GM19395 (cell line): ENCODE data around the gene SPAST.
"Not testable (repeated sequence)": the region's sequence is repeated elsewhere in the genome, so short reads cannot be mapped to it uniquely, and the experiment has no call there.

Experiments
- ATAC-seq: cut with Tn5 transposase; IDR thresholded peaks from one replicate; pipeline ENCODE4 v1.9.1; 2021; ENCODE audit warnings: mild to moderate bottlenecking, moderate library complexity; ENCODE audit not compliant: unreplicated experiment

Gene SPAST, protein sequence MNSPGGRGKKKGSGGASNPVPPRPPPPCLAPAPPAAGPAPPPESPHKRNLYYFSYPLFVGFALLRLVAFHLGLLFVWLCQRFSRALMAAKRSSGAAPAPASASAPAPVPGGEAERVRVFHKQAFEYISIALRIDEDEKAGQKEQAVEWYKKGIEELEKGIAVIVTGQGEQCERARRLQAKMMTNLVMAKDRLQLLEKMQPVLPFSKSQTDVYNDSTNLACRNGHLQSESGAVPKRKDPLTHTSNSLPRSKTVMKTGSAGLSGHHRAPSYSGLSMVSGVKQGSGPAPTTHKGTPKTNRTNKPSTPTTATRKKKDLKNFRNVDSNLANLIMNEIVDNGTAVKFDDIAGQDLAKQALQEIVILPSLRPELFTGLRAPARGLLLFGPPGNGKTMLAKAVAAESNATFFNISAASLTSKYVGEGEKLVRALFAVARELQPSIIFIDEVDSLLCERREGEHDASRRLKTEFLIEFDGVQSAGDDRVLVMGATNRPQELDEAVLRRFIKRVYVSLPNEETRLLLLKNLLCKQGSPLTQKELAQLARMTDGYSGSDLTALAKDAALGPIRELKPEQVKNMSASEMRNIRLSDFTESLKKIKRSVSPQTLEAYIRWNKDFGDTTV

DNA sequence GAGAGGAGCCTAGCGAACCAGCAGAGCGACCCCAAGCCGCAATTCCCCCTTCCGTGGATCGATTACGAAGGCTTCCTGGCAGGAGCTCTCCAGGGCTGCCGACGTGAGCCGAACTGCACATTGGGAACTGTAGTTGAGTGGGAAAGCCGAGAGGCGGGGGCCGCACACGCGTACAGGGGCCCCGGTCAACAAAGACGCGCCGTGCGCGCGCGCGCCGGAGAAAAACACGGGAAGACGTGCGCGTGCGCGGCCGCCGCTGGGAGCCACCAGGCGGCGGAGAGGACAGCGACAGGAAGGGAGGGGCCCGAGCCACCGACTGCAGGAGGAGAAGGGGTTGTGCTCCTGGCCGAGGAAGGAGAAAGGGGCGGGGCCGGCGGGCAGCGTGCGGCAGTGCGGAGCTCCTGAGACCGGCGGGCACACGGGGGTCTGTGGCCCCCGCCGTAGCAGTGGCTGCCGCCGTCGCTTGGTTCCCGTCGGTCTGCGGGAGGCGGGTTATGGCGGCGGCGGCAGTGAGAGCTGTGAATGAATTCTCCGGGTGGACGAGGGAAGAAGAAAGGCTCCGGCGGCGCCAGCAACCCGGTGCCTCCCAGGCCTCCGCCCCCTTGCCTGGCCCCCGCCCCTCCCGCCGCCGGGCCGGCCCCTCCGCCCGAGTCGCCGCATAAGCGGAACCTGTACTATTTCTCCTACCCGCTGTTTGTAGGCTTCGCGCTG lies at the start of gene SPAST:
SPAST (plus strand) TSS at position 247 of the 711 bp plus-strand sequence; CDS start at position 523, 276 bp downstream.
- ATAC-seq: peak; percentile 96

DNA sequence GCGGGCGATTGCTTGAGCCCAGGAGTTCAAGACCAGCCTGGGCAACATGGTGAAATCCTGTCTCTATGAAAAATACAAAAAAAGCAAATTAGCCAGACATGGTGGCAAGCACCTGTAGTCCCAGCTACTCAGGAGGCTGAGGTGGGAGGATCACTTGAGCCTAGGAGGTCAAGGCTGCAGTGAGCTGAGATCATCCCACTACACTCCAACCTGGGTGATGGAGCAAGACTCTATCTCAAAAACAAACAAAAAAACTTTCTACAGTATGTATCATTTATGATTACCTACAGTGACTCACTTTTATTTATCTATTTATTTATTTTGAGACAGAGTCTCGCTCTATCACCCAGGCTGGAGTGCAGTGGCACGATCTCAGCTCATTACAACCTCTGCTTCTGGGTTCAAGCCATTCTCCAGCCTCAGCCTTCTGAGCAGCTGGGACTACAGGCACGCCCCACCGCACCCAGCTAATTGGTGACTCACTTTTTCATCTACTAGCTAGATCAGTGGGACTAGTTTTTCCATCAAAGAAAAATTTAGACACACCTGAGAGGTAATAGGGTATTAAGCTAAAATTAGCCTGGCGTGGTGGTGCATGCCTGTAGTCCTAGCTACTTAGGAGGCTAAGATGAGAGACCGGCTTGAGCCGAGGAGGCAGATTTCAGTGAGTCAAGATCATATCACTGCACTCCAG lies 44.4 kb upstream of the SPAST start:
- ATAC-seq: not testable (repeated sequence)

DNA sequence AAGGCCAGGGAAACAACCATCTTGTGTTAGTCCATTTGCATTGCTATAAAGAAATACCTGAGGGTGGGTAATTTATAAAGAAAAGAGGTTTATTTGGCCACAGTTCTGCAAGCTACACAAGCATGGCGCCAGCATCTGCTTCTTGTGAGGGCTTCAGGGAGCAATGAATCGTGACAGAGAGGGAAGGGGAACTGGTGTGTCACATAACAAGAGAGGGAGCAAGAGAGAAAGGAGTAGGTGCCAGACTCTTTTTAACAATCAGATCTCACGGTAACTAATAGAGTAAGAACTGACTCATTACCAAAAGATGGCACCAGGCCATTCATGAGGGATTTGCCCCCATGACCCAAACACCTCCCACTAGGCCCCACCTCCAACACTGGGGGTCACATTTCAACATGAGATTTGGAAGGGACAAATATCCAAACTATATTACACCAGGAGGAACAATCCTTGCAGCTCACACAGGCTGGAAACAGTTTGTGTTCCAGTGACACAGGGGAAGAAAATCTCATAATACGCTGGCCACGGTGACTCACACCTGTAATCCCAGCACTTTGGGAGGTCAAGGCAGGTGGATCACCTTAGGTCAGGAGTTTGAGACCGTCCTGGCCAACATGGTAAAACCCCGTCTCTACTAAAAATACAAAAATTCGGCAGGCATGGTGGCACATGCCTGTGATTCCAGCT lies 29.0 kb upstream of the SPAST start:
- not testable (repeated sequence) for ATAC-seq

DNA sequence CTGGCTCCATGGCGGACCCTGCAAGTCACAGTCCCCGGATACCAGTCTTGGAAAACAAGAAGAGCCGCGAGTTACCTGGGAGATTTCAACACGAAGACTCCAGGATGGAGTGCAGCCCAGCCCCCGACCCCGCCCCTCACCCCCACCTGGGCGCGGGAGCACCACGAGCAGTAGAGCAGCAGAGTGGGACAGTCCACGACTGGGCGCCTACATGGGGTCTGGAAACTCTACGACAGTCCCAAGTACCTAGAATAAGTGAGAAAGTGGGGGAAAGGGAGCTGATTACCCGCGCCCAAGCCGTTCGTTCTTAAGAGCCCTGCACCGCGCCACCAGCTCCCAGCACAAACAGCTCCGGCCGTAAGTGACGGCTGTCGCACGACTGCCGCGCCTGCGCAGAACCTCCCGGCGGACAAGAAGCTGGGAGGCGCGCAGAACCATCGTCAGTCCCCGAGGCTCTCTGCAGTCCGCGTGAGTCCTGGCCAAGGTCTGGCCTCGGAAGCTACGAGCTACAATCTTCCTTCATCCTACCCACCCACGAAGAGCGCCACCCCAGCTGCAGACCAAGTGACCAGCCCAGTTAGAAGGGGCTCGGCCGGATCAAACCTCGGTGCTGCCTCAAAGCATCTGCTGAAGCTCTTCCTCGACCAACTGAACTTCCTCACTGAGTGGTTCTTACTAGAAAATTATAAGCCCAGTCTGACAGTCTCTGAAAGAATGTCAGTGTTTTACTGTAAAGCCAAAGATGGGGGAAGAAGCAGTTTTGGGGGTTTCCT lies 23.7 kb upstream of the SPAST start, which contains the start of gene DPY30:
DPY30 (minus strand) TSS at position 359 of the 773 bp plus-strand sequence; CDS start at position 10, 349 bp downstream.
- peak; percentile 91 for ATAC-seq

DNA sequence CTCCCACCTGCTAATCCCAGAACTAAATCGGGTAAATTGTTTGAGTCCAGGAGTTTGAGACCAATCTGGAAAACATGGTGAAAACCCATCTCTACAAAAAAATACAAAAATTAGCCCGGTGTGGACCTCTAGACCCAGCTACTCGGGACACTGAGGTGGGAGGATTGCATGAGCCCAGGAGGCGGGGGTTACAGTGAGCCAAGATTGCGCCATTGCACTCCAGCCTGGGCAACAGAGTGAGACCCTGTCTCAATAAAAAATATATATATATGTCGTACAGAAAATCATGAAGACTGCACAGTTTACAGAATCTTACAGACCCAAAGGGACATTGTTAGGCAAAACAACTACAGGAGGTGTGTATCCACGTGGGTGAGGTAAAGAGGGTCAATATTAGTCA lies 19.8 kb upstream of the SPAST start:
- ATAC-seq: no peak

DNA sequence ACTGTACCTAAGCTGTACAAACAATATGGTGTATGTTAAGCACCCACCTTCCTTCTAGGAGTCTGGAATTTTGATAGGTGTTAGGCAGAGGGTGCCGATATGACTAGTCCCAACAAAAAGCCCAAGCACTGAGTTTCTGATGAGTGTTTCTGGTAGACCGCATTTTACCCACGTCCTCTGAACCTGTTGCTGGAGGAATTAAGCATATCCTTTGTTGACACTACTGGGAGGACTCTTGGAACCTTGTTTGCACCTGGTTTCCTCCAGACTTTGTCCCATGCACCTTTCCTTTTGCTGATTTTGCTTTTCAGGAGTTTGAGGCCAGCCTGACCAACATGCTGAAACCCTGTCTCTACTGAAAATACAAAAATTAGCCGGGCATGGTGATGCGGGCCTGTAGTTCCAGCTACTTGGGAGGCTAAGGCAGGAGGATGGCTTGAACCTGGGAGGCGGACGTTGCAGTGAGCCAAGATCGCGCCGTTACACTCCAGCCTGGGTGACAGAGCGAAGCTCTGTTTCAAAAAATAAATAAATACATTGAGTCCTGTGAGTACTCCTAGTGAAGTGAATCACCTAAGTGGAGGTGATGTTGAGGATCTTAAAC lies 11.4 kb upstream of the SPAST start:
- ATAC-seq: no peak

DNA sequence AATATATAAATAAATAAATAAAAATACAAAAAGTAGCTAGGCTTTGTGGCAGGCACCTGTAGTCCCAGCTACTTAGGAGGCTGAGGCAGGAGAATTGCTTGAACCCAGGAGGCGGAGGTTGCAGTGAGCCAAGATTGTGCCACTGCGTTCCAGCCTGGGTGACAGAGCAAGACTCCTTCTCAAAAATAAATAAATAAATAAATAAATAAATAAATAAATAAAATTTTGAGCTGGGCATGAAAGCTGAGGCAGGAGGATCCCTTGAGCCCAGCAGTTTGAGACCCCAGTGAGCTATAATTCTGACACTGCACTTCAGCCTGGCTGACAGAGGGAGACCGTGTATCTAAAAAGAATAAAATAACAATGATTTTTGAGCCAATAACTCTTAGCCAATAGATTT lies 8.8 kb upstream of the SPAST start:
- ATAC-seq: not testable (repeated sequence)

DNA sequence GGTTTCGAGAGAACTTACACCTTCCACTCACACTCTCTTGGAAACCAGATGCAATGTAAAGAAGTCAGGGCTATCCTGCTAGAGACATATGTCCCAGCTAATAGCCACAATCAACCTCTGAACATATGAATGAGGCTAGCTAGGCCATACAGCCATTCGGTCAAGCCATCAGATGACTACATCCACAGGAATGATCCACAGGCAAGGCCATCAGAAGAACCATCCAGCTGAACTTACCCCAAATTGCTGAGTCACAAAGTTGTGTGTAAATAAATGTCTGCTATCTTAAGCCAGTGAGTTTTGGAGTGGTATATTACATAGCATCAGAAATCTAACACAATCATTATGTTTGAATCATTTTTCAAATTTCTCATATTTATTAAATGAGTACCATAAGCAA lies 5.2 kb upstream of the SPAST start:
- no peak for ATAC-seq

DNA sequence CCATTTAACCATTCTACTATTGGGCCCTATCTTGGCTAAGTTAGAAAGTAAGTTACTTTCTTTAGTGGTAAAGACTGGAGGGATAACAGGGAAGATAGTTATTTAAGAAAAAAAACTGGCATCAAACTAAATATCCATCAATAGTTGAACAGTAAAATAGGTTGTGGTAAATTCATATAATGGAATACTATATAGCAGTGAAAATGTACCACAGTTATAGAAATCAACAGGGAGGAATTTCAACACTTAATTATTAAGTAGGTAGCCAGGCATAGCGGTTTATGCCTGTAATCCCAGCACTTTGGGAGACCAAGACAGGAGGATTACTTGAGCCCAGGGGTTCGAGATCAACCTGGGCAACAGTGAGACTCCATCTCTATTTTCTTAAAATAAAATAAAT lies 3.1 kb upstream of the SPAST start:
- ATAC-seq: no peak

DNA sequence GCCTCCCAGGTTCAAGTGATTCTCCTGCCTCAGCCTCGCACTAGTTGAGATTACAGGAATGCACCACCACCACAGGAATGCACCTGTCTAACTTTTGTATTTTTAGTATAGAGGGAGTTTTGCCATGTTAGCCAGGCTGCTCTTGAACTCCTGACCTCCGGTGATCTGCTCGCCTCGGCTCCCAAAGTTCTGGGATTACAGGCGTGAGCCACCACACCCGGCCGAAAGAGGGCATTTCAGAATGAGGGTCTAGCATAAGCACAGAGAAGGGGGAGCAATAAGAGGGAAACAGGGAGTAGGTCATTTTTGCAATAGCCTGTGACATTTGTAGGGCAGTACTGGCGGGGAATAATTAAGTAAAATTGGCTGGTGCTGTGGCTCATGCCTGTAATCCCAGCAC lies 1.9 kb upstream of the SPAST start:
- ATAC-seq: no peak

DNA sequence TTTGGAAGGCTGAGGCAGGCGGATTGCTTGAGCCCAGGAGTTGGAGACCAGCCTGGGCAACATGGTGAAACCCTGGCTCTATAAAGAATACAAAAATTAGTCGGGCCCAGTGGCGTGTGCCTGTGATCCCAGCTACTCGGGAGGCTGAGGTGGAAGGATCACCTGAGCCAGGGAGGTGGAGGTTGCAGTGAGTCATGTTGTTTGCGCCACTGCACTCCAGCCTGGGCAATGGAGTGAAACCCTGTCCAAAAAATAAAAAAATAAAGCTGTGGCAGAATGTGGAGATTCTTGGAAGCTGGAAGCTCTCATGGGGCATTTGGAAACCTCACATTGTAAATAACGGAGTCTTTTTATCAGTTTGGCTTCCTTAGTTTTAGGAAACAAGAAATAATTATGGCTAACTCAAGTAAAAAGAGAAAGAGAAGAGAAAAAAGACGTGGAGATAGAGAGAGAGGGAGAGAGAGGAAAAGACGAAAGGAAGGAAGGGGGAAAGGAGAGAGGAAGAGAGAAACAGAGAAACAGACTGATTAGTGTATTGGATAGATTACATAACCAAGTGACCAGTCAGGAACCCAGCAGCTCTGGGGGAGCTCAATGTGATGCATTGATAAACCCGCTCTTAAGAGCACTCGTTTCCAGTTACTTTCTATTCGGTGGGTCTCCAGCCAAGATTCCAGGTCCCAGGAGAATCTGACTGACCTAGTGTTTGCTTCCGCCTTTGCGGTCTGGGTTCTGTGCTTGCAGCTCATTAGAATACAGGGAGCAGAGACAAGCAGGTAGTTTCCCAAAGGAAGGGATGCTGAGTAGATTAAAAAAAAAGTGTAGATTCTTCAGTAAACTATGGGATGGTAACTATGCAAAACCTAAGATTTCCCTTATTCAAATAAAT lies 1.1 kb upstream of the SPAST start:
- ATAC-seq: no peak

DNA sequence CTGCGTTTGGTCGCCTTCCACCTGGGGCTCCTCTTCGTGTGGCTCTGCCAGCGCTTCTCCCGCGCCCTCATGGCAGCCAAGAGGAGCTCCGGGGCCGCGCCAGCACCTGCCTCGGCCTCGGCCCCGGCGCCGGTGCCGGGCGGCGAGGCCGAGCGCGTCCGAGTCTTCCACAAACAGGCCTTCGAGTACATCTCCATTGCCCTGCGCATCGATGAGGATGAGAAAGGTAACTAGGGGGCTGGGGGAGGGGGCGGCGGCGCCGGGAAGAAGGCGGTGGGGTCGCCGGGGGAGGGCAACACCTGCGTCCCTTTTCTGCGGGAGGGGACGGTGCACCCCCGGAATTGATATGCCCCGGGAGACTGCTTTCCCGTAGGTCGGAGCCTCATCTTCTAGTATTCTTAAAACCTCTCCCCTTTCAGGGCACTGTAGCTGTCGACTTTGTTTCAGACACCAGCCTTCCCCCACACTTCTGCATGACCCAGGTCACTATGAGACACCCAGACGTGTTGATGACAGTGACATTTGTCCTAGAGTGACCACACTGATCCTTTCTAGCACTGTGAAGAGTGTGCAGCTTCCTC lies 755 bp downstream of the SPAST start:
- peak; percentile 16 for ATAC-seq

DNA sequence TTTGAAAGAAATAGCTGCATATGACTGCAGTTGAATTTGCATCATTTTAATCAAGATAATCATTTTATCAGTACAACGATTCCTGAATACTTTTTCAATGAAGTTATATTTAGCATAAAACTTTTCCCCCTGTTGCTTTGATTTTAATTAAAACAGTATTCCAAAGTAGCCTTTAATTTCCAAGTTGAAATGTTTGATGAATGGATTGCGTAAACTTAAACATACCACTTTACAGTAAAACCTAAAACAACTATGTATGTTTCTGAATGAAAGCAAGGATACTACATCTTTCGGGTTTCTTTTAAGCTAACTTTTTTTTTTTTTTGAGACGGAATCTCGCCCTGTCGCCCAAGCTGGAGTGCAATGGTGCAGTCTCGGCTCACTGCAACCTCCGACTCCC lies 1.4 kb downstream of the SPAST start:
- ATAC-seq: no peak

DNA sequence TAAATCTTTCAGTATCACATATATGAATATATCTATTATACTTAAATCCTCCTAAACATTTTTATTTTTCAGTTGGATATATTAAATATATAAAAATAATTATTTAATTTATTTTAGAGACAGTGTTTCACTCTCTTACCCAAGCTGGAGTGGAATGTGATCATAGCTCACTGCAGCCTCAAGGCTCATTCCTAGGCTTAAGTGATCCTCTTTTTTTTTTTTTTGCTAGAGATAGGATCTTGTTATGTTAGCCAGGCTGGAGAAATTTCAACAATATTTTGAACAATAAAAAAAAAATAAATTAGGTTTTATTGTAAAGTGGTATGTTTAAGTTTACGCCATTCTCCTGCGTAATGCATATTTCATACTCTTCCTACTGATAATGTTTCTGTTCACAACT lies 4.2 kb downstream of the SPAST start:
- no peak for ATAC-seq

DNA sequence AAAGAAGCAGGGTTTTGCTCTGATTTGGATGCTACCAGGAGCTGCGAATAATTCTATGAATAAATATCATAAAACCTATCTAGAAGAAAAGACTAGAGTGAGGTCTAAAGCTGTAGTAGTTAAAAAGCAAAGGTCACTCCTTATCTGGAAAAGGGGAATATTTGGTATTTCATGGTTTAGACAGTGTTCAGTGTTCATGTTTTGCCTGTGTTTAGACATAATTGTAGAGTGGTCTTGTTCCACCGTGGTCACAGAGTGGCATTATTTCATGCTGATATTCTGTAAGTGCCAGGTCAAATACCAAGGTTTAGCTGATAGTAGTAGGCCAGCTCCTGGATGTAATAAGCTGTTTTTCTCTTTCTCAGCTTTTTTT lies 10.8 kb downstream of the SPAST start:
- no peak for ATAC-seq

DNA sequence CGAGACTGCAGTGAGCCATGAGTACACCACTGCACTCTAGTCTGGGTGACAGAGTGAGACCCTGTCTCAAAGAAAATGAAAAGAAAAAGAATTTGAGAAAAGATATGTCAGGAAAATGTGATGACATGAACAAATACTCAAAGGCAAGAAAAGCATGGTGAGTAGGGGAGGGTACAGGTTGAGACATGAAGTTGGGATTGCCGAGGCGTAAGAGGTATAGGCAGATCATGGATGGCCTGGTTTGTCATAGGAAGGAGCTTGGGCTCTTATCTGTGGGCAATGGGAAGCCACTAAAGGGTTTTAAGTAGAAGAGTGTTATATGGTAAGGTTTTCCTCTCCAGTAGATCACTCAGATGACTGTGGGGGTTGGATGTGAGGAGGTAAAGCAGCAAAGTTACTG lies 32.3 kb downstream of the SPAST start:
- no peak for ATAC-seq

DNA sequence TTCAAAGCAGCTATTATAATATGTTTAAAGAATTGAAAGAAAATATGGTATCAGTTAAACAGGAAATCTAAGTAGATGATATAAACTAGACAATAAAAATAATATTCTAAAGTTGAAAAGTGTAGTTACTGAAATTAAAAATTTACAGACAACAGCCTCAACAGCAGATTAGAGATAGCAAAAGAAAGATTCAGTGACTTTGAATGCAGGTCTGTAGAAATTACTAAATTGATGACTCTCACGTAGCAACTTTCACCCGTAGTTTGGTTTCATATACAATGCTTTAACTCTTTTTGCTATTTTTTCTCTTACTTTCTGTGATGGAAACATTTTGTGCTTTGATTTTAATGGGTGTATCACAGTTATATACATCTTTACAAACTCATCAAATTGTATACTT lies 44.8 kb downstream of the SPAST start:
- no peak for ATAC-seq

DNA sequence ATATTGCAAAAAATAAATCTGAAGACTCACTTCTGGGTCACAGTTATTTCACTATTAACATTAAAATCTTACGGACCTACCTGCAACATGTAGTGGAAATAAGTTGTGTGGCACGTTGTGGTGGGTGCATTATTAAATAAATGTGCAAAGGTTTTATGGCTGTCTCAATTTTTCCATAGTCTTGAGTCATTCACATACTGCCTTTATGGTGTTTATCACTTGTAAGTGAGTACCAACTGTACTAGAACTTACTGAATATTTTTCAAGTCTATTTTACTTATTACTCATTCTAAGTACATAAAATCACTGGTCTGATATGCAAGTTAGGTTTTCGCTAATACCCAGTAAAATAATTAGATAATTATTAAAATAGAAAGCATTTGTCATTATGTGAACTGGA lies 54.7 kb downstream of the SPAST start:
- ATAC-seq: no peak
